NCI-H146 treated with DMSO at 0.1 percent for 48 hours (cell line): ENCODE data around the gene RALGDS.

Experiments
- DNase-seq: peaks from one replicate; lab custom pipeline; 2025; ENCODE audit not compliant: unreplicated experiment; lab: John Stamatoyannopoulos, UW

Gene RALGDS

DNA sequence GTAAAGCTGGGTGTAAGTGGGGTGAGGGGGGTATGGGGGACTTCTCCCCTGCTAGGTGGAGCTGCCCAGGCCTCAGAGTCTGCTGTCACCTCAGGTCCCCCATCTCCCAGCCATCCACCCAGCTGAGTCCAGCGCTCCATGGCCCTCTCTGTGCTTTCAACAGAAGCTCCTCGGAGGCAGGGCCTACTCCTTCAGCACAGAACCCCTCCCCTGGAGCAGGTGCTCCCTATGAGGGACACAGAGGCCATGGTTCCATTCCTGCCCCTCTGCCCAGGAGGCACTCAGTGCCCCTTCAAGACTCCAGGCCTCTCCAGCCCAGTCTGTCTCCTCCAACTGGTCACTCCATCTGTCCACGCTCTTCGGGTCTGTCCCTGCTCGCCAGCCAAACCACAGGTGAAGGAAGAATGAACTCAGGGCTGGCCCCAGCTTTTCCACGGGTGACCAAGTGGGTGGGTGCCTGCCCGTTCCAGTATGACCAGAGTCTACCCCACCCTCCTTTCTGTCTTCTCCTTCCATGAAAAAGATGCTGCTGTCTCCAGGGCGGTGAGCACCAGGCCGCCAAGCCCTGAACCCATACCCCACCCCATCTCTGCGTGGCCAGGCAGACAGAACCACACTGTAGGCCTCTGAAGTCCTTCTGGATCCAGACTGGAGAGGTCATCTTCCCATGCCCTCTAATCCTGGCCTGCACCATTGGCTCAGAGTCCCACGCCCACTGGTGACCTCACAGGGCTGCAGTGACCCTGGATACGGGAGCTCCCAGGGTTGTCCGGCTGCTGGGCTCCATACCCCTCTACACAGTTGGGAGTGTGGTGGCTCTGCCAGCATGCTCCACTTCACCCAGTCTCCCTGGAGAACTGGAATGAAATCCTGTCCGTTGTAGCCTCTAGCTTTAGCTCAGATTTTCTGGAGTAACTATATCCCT lies 30.8 kb upstream of the RALGDS start:
- no peak for DNase-seq

DNA sequence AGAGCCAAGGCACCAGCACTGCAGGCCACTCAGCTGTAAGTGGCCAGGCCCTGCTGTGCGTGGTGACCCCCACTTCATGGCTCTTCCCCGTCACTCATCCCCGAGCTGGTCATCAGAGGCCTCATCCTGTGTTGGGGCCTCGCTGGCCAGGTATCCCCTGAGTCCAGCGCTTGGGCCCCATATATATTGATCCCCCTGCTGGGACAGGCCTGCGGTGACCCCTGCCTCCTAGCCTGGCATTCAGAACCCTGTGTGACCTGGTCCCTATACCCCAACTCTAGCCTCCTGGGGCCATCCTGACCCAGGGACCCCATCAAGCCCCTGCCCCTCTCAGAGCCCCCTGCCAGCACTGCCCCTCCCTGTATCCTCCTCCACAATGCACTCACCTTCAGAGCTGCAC lies 30.0 kb upstream of the RALGDS start:
- DNase-seq: no peak

- DNase-seq: peak; percentile 69
Measured at GRCh38 chr9:133149130-133150015, 28.3 kb upstream of the RALGDS start.

- DNase-seq: no peak
Measured at GRCh38 chr9:133148199-133149129, 27.4 kb upstream of the RALGDS start.

DNA sequence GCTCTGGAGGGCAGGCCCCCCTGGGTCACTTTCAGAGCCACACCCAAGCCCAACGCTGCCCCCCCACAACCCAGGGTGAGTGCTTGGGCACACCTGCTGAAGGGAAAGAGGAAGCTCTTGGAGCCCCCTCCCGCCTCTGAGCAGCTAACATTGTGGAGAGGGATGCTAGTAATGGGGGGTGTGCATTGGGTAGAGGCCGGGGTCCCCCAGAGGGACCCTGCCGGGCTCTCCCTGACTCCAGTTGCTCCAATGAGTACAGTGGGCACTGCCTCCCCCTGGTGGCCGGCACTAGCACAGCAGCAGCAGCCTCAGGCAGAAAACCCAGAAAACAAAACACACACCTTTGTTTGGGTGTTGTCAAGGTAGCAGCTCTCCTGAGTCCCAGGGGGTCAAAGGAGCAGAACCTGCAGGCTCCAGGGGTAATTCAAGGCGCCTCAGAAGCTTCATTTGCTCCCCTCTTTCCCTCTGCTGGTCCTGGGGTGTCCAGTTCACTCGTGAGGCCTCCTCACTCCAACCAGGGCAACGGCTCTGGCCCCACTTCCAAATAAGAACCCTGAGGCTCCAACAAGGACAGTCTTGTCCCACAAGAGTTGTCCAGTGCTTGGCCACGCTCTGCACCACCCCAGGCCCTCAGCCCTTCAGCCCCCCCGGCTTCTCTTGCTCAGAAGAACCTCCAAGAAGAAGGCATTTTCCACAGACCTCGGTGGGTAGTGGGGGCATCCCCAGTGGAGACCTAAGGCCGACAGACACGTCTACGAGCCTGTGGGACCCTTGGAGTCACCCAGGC lies 26.6 kb upstream of the RALGDS start:
- peak; percentile 54 for DNase-seq

DNA sequence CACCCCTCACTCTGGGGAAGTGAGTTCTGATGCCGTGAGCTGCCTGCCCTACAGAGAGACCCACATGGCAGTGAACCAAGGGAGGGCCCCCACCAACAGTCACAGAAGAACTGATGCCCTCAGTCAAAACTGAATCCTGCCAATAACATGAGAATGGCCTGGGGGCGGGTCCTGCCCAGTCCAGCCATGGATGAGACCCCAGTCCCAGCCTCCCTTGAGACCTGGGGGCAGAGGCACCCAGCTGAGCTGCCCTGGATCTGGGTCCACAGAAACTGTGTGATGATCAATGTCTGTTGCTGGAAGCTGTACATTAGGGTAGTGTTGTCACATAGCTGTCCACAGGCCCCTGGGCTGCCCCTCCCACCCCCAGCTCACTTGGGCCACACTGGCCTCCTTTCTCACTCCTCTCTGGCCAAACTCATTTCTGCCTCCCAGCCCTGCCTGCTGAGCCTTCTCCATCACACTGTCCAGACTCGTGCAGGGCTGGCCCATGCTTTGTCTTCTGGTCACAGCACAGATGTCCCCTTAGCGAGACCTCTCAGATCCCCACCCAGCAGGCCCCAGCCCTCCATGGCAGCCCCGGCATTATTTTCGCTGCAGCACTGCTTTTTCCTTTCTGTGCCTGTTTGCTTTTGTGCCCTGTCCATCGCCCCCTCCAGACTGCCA lies 25.8 kb upstream of the RALGDS start:
- DNase-seq: no peak

DNA sequence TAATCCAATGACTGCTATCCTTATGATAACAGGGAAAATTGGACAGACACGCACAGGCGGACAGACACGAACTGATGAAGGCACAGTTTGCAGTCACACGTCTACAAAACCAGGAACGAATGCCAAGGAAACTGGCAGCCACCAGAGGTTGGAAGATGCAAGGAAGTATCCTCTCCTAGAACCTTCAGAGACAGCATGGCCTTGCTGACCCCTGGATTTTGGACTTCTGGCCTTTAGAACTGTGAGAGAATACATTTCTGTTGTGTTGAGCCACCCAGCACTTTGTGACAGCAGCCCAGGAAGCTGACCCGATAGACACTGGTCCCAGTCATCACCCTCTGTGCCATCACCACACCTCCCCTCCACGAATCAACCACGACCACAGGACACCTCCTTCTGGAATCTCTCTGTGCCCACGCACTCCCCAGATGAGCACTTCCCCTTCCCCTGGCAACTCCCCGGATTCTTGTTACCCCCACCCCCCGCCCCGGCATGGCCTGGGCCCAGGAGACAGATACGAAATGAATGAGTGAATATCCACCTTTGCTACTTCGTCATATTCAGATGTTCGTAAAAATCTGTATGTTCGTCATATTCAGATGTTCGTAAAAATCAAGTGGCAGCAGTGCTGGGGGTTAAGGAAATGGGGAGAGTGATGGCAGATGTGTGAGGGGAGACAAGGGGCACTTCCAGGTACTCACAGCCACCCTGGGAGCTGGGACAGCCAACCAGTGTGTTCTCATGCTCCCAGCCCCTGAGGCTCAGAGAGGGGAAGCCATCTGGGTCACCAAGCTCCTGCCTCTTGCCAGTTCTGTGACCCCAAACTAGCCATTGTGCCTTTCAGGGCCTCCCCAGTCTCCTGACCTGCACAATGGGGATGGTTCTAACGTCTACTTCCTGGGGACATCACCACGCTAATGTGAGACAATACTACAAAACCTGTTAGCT lies 24.1 kb upstream of the RALGDS start:
- no peak for DNase-seq

- DNase-seq: peak; percentile 15
Measured at GRCh38 chr9:133144142-133144903, 23.3 kb upstream of the RALGDS start.

DNA sequence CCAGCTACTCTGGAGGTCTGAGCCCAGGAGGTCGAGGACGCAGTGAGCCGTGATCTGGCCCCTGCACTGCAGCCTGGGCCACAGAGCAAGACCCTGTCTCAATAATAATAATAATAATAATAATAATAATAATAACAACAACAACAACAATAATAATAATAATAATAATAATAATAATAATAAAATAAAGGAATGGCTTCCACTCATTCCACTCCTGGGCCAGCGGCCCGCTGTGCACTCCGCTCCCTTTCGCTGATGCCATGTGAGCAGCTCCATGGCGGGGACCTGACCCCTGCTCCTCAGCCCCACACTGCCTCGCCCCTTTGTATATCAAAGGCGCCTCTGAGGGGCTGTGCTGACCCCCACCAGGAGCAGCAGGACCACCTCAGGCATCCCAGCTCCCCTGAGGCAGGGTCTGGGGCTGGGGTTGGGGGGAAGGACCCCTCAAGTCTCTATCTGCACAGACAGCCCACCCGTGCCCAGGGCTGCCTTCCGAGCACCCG lies 22.6 kb upstream of the RALGDS start:
- DNase-seq: no peak

DNA sequence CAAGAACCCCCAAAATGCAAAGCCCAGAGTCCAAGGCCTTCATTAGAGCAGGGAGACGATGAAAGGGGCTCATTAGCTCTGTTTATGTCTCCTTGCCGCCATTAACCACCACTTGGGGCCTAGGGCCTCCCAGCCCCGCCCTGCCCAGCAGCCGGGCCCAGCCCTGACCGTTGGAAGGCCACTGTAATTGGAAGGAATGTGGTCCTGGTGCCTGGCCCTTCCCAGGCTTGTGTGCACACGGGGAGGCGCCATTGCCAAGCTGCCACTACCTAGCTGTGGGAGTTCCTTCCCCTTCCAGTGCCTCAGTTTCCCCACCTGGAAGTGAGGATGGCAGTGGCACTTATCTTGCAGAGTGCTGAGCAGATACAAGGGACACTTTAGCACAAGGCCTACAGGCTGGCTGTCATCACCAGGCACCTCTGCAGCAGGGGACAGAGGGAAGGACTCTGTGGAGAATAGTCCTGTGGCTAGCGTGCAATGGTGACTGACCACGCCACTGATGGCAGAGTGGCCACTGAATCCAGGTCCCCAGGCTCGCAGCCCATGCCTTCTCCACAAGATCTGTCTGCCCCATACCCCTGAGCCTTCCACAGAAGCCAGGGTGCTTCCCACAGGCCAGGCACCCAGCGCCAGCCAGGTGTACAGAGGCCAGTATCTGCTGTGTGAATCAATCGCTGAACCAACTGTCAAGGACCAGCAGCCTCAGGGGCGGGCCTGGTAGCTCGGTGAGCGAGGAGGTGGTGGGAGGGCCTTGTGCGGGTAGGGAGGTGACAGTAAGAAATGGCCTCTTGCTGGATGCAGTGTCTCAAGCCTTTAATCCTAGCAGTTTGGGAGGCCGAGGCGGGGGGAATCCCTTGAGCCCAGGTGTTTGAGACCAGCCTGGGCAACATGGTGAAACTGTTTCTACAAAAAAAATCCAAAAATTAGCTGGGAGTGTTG lies 21.9 kb upstream of the RALGDS start:
- no peak for DNase-seq

- DNase-seq: no peak
Measured at GRCh38 chr9:133141833-133142595, 21.0 kb upstream of the RALGDS start.

DNA sequence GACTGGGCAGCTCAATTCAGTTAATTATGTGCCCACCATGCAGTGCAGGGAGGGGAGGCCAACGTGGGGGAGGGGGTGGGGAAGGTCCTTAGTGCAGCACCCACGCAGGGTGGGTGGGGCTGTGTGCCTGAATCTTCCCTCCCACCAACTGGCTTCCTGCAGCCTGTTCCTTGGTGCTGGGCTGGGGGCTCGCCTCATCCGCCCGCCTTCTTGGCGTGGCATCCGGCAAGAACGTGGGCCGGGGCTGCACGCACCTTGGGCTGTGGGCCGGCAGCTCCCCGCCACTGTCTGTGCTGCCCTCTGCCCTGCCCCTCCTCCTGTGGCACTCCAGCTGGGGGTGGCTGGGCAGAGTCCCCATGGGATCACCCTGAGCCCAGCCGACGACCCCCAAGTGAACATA lies 19.6 kb upstream of the RALGDS start:
- DNase-seq: no peak

DNA sequence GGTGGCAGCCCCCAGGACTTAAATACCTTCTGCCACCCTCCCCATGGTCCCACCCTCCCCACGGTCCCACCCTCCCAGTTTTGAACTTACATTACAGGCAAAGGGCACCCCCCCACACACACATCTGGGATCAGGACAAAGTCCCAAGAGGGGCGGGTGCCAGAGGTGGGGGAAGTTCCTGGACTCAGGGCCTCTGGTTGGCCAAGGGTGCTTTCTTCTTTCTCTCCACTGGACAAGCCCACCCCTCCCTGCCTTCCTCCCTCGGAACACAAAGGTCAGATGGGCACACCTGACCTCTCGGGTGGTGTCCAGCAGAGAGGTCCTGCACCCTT lies 19.1 kb upstream of the RALGDS start:
- DNase-seq: no peak

GRCh38 chr9:133139246-133140173 lies 18.5 kb upstream of the RALGDS start:
- DNase-seq: no peak
